ENCODE data around the gene MACROD2.

DNA sequence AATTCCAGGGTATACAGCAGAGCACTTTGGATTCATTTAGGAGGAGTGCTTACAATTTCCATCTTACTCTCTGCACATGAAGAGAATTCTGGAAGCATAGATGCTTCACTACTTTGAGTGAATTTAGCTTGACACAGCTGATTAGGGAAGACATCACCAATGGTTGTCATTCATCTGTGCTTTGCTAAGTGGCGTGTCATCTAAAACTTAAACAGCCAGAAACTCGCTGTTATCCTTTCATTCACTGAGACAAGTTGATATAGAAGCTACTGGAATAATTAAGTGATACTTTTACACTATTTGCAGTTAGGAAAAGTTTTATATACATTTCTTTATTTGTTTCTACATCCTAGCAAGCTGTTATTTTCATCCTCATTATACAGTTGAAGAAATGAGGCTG is 977.4 kb downstream of the MACROD2 start:
- no peak for TF ChIP-seq TAF1 (IDR thresholded peaks at IDR 0.05; ENCODE audit: borderline replicate concordance, insufficient read depth, low read length)
- TF ChIP-seq, protein P1, sequence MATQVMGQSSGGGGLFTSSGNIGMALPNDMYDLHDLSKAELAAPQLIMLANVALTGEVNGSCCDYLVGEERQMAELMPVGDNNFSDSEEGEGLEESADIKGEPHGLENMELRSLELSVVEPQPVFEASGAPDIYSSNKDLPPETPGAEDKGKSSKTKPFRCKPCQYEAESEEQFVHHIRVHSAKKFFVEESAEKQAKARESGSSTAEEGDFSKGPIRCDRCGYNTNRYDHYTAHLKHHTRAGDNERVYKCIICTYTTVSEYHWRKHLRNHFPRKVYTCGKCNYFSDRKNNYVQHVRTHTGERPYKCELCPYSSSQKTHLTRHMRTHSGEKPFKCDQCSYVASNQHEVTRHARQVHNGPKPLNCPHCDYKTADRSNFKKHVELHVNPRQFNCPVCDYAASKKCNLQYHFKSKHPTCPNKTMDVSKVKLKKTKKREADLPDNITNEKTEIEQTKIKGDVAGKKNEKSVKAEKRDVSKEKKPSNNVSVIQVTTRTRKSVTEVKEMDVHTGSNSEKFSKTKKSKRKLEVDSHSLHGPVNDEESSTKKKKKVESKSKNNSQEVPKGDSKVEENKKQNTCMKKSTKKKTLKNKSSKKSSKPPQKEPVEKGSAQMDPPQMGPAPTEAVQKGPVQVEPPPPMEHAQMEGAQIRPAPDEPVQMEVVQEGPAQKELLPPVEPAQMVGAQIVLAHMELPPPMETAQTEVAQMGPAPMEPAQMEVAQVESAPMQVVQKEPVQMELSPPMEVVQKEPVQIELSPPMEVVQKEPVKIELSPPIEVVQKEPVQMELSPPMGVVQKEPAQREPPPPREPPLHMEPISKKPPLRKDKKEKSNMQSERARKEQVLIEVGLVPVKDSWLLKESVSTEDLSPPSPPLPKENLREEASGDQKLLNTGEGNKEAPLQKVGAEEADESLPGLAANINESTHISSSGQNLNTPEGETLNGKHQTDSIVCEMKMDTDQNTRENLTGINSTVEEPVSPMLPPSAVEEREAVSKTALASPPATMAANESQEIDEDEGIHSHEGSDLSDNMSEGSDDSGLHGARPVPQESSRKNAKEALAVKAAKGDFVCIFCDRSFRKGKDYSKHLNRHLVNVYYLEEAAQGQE (IDR thresholded peaks at IDR 0.05; ENCODE audit: insufficient read depth in 1 of 2, low read depth in 2 of 2, low read length in 2 of 2), result no peak
- TF ChIP-seq POLR2AphosphoS5 (IDR thresholded peaks at IDR 0.05; ENCODE audit: low read depth, low read length), result no peak
